HG02678 (cell line): ENCODE results near the gene AGAP2.
"Not testable (repeated sequence)": the region's sequence is repeated elsewhere in the genome, so short reads cannot be mapped to it uniquely, and the experiment has no call there.

Experiments used
- ATAC-seq: cut with Tn5 transposase; IDR thresholded peaks from one replicate; pipeline ENCODE4 v1.9.1; 2021; ENCODE audit warnings: mild to moderate bottlenecking, moderate library complexity; ENCODE audit not compliant: unreplicated experiment

Gene AGAP2

GRCh38 chr12:57738661-57739237 lies at the start of gene AGAP2:
TSS of gene AGAP2 (minus strand) at chr12:57738742. CDS start at chr12:57738246, 496 bp downstream.
- ATAC-seq, result no peak

- no peak for ATAC-seq
Observed at GRCh38 chr12:57783861-57784260, 45.3 kb upstream of the AGAP2 start.

GRCh38 chr12:57783466-57783801 lies 44.9 kb upstream of the AGAP2 start:
- no peak for ATAC-seq

GRCh38 chr12:57782608-57783465 lies 44.3 kb upstream of the AGAP2 start, which contains the start of gene TSFM:
TSS of gene TSFM (plus strand) at chr12:57782787. CDS start at chr12:57782802, 15 bp downstream.
- peak; percentile 87 for ATAC-seq

GRCh38 chr12:57782243-57782607 lies 43.7 kb upstream of the AGAP2 start:
- peak; percentile 8 for ATAC-seq

GRCh38 chr12:57781801-57782200 lies 43.3 kb upstream of the AGAP2 start:
- no peak for ATAC-seq

GRCh38 chr12:57781244-57781643 lies 42.7 kb upstream of the AGAP2 start:
- no peak for ATAC-seq

- ATAC-seq, result no peak
Observed at GRCh38 chr12:57780284-57780897, 41.8 kb upstream of the AGAP2 start.

GRCh38 chr12:57779736-57780135 lies 41.2 kb upstream of the AGAP2 start:
- ATAC-seq, result no peak

- ATAC-seq, result no peak
Observed at GRCh38 chr12:57777911-57778310, 39.4 kb upstream of the AGAP2 start.

- ATAC-seq, result no peak
Observed at GRCh38 chr12:57777367-57777766, 38.8 kb upstream of the AGAP2 start.

- ATAC-seq, result no peak
Observed at GRCh38 chr12:57776247-57776587, 37.7 kb upstream of the AGAP2 start.

- ATAC-seq, result no peak
Observed at GRCh38 chr12:57775563-57776246, 37.2 kb upstream of the AGAP2 start.

- ATAC-seq, result no peak
Observed at GRCh38 chr12:57775044-57775443, 36.5 kb upstream of the AGAP2 start.

GRCh38 chr12:57774634-57775033 lies 36.1 kb upstream of the AGAP2 start:
- ATAC-seq, result not testable (repeated sequence)

GRCh38 chr12:57772429-57773322 lies 34.1 kb upstream of the AGAP2 start, which contains the start of gene EEF1AKMT3:
TSS of gene EEF1AKMT3 (plus strand) at chr12:57772614. CDS start at chr12:57772725, 111 bp downstream.
- ATAC-seq, result peak; percentile 17

- ATAC-seq, result peak; percentile 77
Observed at GRCh38 chr12:57771873-57772428, 33.4 kb upstream of the AGAP2 start, which contains the start of gene METTL1. TSS of gene METTL1 (minus strand) at chr12:57772105. CDS start at chr12:57772083, 22 bp downstream.

GRCh38 chr12:57771236-57771872 lies 32.8 kb upstream of the AGAP2 start:
- peak; percentile 75 for ATAC-seq

- ATAC-seq, result no peak
Observed at GRCh38 chr12:57770734-57771133, 32.2 kb upstream of the AGAP2 start.
